ENCODE results near the gene JOSD2. TPM values are rescaled to one million over a fixed set of nuclear protein-coding genes. Genes with fewer than 3 reads are reported as not detected.

JOSD2 gene
- total and polyA plus RNA-seq, 8 donors = 8.0 to 41.2 (median 14.2) TPM

DNA sequence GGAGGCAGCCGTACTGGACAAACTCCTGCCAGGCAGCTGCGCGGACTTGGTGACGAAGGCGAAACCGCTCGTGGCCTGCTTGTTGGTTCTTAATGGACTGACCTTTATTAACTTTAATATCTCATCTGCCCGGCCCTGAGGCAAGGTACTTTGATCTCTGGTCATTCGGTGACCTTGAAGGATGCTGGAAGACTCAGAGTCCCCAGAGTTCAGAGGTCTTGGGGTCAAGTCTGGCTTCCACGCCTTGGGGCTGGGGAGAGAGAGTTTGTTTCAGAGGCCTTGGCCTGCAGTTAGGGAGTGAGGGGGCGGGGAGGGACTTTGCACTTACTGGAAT, 44.3 kb downstream of the JOSD2 start:
- H3K36me3 ChIP-seq = no peaks in the 10 kb centered on the region
- H3K27me3 ChIP-seq = no peaks in the 10 kb centered on the region
- ATAC-seq = no peak
- DNase-seq = no peak
- no peaks in the 10 kb centered on the region for H3K9me3 ChIP-seq
- no peak overlapping the region for H3K27ac ChIP-seq
- no peak overlapping the region for H3K4me3 ChIP-seq
- TF ChIP-seq, protein P1, sequence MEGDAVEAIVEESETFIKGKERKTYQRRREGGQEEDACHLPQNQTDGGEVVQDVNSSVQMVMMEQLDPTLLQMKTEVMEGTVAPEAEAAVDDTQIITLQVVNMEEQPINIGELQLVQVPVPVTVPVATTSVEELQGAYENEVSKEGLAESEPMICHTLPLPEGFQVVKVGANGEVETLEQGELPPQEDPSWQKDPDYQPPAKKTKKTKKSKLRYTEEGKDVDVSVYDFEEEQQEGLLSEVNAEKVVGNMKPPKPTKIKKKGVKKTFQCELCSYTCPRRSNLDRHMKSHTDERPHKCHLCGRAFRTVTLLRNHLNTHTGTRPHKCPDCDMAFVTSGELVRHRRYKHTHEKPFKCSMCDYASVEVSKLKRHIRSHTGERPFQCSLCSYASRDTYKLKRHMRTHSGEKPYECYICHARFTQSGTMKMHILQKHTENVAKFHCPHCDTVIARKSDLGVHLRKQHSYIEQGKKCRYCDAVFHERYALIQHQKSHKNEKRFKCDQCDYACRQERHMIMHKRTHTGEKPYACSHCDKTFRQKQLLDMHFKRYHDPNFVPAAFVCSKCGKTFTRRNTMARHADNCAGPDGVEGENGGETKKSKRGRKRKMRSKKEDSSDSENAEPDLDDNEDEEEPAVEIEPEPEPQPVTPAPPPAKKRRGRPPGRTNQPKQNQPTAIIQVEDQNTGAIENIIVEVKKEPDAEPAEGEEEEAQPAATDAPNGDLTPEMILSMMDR (IDR thresholded peaks at IDR 0.05) = no peak
- 77 to 83% methylated on average over 11 of the region's 11 CpGs for WGBS, 2 donors
- H3K4me1 ChIP-seq = no peaks in the 10 kb centered on the region
- no peak for FAIRE-seq
- intact Hi-C loops (cut with DNase I) = loop anchor here in 1 of 3 donors (10.0 kb wide), 1 partner anchor 112 kb away; no protein-coding TSS in a partner anchor

DNA sequence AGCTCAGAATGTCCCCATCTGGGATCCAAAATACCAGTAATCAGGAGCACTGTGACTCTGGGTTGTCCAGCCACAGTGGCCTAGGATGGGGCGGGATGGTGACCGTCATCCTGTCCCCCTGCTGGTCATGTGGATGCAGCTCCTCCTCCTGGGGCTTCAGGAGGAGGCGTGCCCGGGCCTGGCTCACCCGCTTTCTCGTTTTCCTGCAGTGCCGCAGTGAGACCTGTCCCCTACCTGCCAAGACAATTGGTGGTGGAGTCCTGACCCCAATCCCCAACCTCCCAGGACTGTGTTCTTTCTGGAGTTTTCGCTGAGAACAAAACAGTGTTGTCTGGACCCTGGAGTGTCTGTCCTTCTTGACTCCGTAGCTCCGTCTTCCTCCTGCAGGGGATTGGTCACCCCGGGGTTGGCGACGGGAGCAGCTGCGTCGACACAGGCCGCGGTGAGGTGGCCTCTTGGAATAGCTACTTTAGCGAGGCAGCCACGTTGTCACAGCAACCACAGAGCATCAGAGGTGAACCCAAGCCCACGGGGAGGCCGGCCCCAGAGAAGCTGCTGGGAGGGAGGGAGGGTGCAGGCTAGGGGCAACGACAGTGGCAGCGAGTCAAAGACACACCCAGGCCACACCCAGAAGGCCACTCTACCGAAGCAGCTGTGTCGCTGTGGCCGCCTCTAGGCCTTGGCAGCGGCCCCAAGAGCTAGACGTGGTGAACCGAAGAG, 44.8 kb downstream of the JOSD2 start:
- Histone ChIP-seq H3K27ac (no peak overlapping the region), H3K27me3 (no peaks in the 10 kb centered on the region), H3K4me1 (no peaks in the 10 kb centered on the region), H3K36me3 (no peaks in the 10 kb centered on the region), H3K4me3 (no peak overlapping the region), H3K9me3 (no peaks in the 10 kb centered on the region)
- FAIRE-seq (no peak), ATAC-seq (peak in 3 of 4 donors; percentile 26 to 73 (median 67)), DNase-seq (no peak)
- intact Hi-C loops (cut with DNase I) = loop anchor here in 1 of 3 donors (10.0 kb wide), 1 partner anchor 111 kb away; no protein-coding TSS in a partner anchor
- TF ChIP-seq, protein P1 (IDR thresholded peaks at IDR 0.05) = no peak
- WGBS, 2 donors = 51 to 61% methylated on average over 29 of the region's 29 CpGs

DNA sequence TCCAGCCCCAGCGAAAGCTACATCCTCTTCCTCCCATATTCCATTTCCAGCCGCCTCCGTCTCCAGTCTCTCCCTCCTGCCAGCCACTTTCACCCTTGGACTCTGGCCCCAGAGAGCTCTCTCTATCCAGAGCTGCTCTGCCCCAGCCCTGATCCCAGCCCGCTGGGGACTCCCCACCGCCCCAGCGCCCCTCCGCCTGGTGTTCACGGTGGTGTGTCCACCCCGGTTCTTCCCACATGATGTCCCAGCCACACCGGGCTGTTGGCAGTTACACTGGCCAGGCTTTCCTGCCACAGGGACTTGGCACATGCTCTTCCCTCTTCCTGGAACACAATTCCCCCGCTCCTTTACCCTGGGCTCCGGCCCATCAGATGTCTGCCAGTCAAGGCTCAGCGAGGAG, 46.0 kb downstream of the JOSD2 start:
- DNase-seq (no peak), ATAC-seq (no peak), FAIRE-seq (no peak)
- 67 to 78% methylated on average over 13 of the region's 13 CpGs for WGBS, 2 donors
- Histone ChIP-seq H3K36me3 (no peaks in the 10 kb centered on the region), H3K9me3 (no peaks in the 10 kb centered on the region), H3K27me3 (no peaks in the 10 kb centered on the region), H3K4me1 (no peaks in the 10 kb centered on the region), H3K4me3 (no peak overlapping the region), H3K27ac (no peak overlapping the region)
- intact Hi-C loops (cut with DNase I) = loop anchor here in 2 of 3 donors (5.0 to 10.0 kb wide), 2 partner anchors 103 to 110 kb away; no protein-coding TSS in a partner anchor
- TF ChIP-seq, protein P1 (IDR thresholded peaks at IDR 0.05) = no peak

DNA sequence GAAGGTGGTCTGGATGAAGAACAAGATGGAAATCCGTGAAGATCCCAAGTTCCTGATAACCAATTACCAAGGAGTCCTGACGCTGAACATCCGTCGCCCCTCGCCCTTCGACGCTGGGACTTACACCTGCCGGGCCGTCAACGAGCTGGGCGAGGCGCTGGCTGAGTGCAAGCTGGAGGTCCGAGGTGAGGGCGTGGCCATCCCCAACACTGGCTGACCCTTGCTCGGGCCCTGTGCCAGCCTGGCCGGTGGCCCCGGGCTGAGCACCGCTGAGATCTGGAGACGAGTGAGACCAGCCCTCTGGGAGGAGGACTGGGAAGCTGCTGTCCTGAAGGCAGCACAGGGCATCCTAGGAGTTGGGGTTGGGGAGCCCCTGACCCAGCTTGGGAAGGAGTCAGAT, 46.6 kb downstream of the JOSD2 start:
- DNase-seq = no peak
- no peak overlapping the region for H3K27ac ChIP-seq
- intact Hi-C loops (cut with DNase I) = loop anchor here in 2 of 3 donors (5.0 to 10.0 kb wide), 2 partner anchors 102 to 110 kb away; no protein-coding TSS in a partner anchor
- no peak for ATAC-seq
- H3K36me3 ChIP-seq = no peaks in the 10 kb centered on the region
- H3K27me3 ChIP-seq = no peaks in the 10 kb centered on the region
- TF ChIP-seq, protein P1 (IDR thresholded peaks at IDR 0.05) = no peak
- FAIRE-seq = no peak
- no peak overlapping the region for H3K4me3 ChIP-seq
- no peaks in the 10 kb centered on the region for H3K4me1 ChIP-seq
- H3K9me3 ChIP-seq = no peaks in the 10 kb centered on the region
- WGBS, 2 donors = 56 to 70% methylated on average over 19 of the region's 19 CpGs

DNA sequence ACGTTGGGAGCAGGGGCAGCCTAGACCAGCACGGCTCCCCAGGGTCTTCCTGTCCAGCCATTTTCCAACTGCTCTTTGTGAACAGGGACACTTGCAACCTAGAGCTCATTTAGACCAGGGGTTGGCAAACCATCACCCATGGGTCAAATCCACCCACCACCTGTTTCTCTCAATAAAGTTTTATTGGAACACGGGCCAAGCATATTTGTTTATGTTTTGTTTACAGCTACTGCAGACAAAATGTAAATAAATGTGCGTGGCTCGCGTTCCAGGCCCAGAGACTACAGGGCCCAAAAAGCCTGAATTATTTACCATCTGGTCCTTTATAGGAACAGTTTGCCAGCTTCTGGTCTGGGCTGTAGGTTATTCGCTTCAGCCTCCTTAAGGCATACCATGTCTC, 48.0 kb downstream of the JOSD2 start:
- peaks cover 0 to 7% (median 0%) of the 10 kb centered on the region in 4 donors for H3K27me3 ChIP-seq
- intact Hi-C loops (cut with DNase I) = loop anchor here in 2 of 3 donors (5.0 to 10.0 kb wide), 2 partner anchors 101 to 108 kb away; no protein-coding TSS in a partner anchor
- no peaks in the 10 kb centered on the region for H3K36me3 ChIP-seq
- no peaks in the 10 kb centered on the region for H3K9me3 ChIP-seq
- no peak overlapping the region for H3K4me3 ChIP-seq
- no peak for ATAC-seq
- no peaks in the 10 kb centered on the region for H3K4me1 ChIP-seq
- no peak overlapping the region for H3K27ac ChIP-seq
- no peak for FAIRE-seq
- DNase-seq = no peak
- WGBS, 2 donors = 67 to 68% methylated on average over 7 of the region's 7 CpGs
- TF ChIP-seq, protein P1 (IDR thresholded peaks at IDR 0.05) = no peak
